ENCODE results near the gene USP40. TPM values are rescaled to one million over a fixed set of nuclear protein-coding genes. Genes with fewer than 3 reads are reported as not detected.

The USP40 gene, protein sequence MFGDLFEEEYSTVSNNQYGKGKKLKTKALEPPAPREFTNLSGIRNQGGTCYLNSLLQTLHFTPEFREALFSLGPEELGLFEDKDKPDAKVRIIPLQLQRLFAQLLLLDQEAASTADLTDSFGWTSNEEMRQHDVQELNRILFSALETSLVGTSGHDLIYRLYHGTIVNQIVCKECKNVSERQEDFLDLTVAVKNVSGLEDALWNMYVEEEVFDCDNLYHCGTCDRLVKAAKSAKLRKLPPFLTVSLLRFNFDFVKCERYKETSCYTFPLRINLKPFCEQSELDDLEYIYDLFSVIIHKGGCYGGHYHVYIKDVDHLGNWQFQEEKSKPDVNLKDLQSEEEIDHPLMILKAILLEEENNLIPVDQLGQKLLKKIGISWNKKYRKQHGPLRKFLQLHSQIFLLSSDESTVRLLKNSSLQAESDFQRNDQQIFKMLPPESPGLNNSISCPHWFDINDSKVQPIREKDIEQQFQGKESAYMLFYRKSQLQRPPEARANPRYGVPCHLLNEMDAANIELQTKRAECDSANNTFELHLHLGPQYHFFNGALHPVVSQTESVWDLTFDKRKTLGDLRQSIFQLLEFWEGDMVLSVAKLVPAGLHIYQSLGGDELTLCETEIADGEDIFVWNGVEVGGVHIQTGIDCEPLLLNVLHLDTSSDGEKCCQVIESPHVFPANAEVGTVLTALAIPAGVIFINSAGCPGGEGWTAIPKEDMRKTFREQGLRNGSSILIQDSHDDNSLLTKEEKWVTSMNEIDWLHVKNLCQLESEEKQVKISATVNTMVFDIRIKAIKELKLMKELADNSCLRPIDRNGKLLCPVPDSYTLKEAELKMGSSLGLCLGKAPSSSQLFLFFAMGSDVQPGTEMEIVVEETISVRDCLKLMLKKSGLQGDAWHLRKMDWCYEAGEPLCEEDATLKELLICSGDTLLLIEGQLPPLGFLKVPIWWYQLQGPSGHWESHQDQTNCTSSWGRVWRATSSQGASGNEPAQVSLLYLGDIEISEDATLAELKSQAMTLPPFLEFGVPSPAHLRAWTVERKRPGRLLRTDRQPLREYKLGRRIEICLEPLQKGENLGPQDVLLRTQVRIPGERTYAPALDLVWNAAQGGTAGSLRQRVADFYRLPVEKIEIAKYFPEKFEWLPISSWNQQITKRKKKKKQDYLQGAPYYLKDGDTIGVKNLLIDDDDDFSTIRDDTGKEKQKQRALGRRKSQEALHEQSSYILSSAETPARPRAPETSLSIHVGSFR
- total RNA-seq, result 34.9 and 40.6 TPM in 2 replicates
- 18.9 and 26.2 TPM in 2 replicates for polyA plus RNA-seq
- polyA plus RNA-seq (2012), result 12.8 and 16.0 TPM in 2 replicates
- 38.5 and 63.0 TPM in 2 replicates for polyA minus RNA-seq (ENCODE audit: low replicate concordance)

DNA sequence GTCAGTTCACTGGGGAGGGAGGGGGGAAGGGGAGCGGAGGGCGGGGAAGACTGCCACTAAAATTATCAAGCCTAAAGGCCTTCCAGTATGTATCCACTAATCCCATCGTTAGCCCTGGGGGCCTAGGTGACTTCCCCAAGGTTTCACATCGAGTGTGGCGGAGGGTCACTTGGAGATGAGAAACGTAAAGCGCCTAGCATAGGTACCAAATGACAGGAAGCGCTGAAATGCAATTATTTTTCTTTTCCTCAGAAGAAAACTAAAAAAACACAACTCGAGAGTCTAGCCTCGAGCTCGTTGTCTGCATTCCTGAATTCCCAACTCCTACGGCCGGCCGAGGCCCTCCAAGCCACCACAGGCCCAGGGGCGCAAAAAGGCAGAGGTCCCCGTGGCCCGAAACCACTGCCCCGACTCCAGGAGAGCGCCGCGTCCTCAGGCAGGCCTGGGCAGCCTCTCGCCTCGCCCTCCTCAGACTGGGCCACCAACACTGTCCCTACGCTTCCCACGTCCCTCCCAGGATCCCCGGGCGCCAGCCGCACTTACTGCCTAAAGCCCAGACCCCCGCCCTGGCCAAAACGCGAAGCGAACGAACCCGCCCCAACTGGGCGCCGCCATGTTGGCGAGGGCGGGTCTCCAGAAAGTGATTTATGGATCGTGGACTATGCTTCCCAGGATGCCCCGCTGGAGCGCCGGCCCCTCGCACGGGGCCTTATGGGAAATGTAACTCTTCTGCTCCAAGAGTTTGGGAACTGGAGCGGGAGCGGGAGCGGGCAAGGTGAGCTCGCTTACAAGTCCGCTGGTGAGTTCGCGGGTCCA lies at the start of gene USP40:
Gene USP40, minus strand, starts transcription at position 642 of the 816 bp plus-strand sequence. CDS start 1,228 bp downstream, outside the sequence.
- Histone ChIP-seq H3K4me1 (ENCODE audit: control insufficient read depth, extremely low read depth, insufficient read depth, low read length) (peaks cover 2% of the 10 kb centered on the region), H3K36me3 (ENCODE audit: control insufficient read depth, insufficient read depth, low read length) (no peaks in the 10 kb centered on the region), H3K79me2 (ENCODE audit: control insufficient read depth, insufficient read depth, low read length) (peaks cover 4% of the 10 kb centered on the region), H2AFZ (ENCODE audit: low read length) (peak within 1 kb of the TSS; percentile 74), H3K9ac (ENCODE audit: insufficient read depth, low read length) (peak within 1 kb of the TSS; percentile 99), H3K9me3 (ENCODE audit: control insufficient read depth, insufficient read depth, low read depth, low read length) (no peaks in the 10 kb centered on the region), H4K20me1 (ENCODE audit: control insufficient read depth, extremely low read depth, insufficient read depth, low read length) (no peaks in the 10 kb centered on the region), H3K27me3 (ENCODE audit: control insufficient read depth, insufficient read depth, low read length) (no peaks in the 10 kb centered on the region), H3K27ac (ENCODE audit: insufficient read depth, low read length) (peak within 1 kb of the TSS; percentile 95), H3K4me3 (replicated peaks in 1 of 4; ENCODE audit: control extremely low read depth in 1 of 4, insufficient read depth in 1 of 4, low read depth in 3 of 4, low read length in 4 of 4) (peak within 1 kb of the TSS; percentile 75 to 96 (median 88)), H3K4me2 (ENCODE audit: extremely low read depth, insufficient read depth, low read length) (peak within 1 kb of the TSS; percentile 88)
- peak; percentile 92 to 93 for DNase-seq (ENCODE audit: low read depth in 2 of 2)
- TF ChIP-seq EZH2 (IDR thresholded peaks at IDR 0.05; ENCODE audit: low read length, missing control alignments), result no peak
- TF ChIP-seq, protein P1, sequence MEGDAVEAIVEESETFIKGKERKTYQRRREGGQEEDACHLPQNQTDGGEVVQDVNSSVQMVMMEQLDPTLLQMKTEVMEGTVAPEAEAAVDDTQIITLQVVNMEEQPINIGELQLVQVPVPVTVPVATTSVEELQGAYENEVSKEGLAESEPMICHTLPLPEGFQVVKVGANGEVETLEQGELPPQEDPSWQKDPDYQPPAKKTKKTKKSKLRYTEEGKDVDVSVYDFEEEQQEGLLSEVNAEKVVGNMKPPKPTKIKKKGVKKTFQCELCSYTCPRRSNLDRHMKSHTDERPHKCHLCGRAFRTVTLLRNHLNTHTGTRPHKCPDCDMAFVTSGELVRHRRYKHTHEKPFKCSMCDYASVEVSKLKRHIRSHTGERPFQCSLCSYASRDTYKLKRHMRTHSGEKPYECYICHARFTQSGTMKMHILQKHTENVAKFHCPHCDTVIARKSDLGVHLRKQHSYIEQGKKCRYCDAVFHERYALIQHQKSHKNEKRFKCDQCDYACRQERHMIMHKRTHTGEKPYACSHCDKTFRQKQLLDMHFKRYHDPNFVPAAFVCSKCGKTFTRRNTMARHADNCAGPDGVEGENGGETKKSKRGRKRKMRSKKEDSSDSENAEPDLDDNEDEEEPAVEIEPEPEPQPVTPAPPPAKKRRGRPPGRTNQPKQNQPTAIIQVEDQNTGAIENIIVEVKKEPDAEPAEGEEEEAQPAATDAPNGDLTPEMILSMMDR (conservative IDR thresholded peaks at IDR 0.05 in 1 of 2, IDR thresholded peaks at IDR 0.05 in 1 of 2; ENCODE audit: low read depth in 1 of 2, low read length in 2 of 2), result no peak

DNA sequence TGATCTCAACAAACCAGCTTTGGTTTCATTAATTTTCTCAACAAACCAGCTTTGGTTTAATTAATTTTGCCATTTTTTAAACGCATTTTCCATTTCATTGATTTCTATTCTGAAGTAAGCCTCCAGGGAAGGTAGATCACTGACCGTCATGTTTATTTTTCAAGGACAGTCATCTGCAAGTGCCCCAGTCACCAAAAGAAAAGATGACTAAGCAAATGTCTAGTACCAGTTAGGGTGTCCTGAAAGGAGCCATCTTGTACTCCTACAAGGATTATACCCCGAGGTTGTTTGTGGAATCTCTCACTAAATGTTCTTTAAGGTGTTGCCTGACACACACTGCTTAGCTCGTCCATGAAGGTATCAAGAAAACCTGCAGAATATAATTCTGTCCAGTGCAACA lies 44.7 kb upstream of the USP40 start:
- Histone ChIP-seq H3K79me2 (ENCODE audit: control insufficient read depth, insufficient read depth, low read length) (no peaks in the 10 kb centered on the region), H3K27me3 (ENCODE audit: control insufficient read depth, insufficient read depth, low read length) (no peaks in the 10 kb centered on the region), H3K4me2 (ENCODE audit: extremely low read depth, insufficient read depth, low read length) (no peak overlapping the region), H3K9ac (ENCODE audit: insufficient read depth, low read length) (no peak overlapping the region), H3K4me1 (ENCODE audit: control insufficient read depth, extremely low read depth, insufficient read depth, low read length) (no peaks in the 10 kb centered on the region), H2AFZ (ENCODE audit: low read length) (no peak overlapping the region), H3K36me3 (ENCODE audit: control insufficient read depth, insufficient read depth, low read length) (no peaks in the 10 kb centered on the region), H3K4me3 (replicated peaks in 1 of 4; ENCODE audit: control extremely low read depth in 1 of 4, insufficient read depth in 1 of 4, low read depth in 3 of 4, low read length in 4 of 4) (no peak overlapping the region), H3K27ac (ENCODE audit: insufficient read depth, low read length) (no peak overlapping the region), H4K20me1 (ENCODE audit: control insufficient read depth, extremely low read depth, insufficient read depth, low read length) (no peaks in the 10 kb centered on the region), H3K9me3 (ENCODE audit: control insufficient read depth, insufficient read depth, low read depth, low read length) (no peaks in the 10 kb centered on the region)
- DNase-seq (ENCODE audit: low read depth in 2 of 2), result no peak
- no peak for TF ChIP-seq EZH2 (IDR thresholded peaks at IDR 0.05; ENCODE audit: low read length, missing control alignments)
- TF ChIP-seq, protein P1 (conservative IDR thresholded peaks at IDR 0.05 in 1 of 2, IDR thresholded peaks at IDR 0.05 in 1 of 2; ENCODE audit: low read depth in 1 of 2, low read length in 2 of 2), result no peak
